ENCODE results near the gene SPATA24. TPM values are rescaled to one million over a fixed set of nuclear protein-coding genes. Genes with fewer than 3 reads are reported as not detected.
"Not testable (repeated sequence)": the region's sequence is repeated elsewhere in the genome, so short reads cannot be mapped to it uniquely, and the experiment has no call there.

Gene SPATA24
- polyA plus RNA-seq, 4 donors: 7.2 to 15.1 (median 10.7) TPM

GRCh38 chr5:139390639-139391569, 13.0 kb downstream of the SPATA24 start:
- H3K4me3 ChIP-seq (ENCODE audit: low read depth in 1 of 3, low read length in 3 of 3): no peak overlapping the region
- DNase-seq: no peak
- peaks cover 3 to 39% (median 3%) of the 10 kb centered on the region in 3 donors for H3K4me1 ChIP-seq (ENCODE audit: control insufficient read depth in 3 of 3, insufficient read depth in 2 of 3, low read depth in 1 of 3, low read length in 2 of 3)
- peaks cover 0 to 40% (median 0%) of the 10 kb centered on the region in 3 donors for H3K27me3 ChIP-seq (ENCODE audit: control insufficient read depth in 3 of 3, insufficient read depth in 3 of 3, low read length in 3 of 3)
- no peaks in the 10 kb centered on the region for H3K9me3 ChIP-seq (ENCODE audit: control insufficient read depth in 2 of 2, insufficient read depth in 1 of 2, low read depth in 1 of 2, low read length in 1 of 2)
- peaks cover 0 to 6% (median 0%) of the 10 kb centered on the region in 3 donors for H3K36me3 ChIP-seq (ENCODE audit: control insufficient read depth in 3 of 3, insufficient read depth in 2 of 3, low read depth in 1 of 3, low read length in 3 of 3)
- FAIRE-seq: no peak
- peak overlapping the region in 2 of 3 donors; percentile 76 to 85 for H3K27ac ChIP-seq (ENCODE audit: low read depth in 1 of 3, low read length in 2 of 3)
- 76 to 83% (median 80%) methylated on average over 10 of the region's 10 CpGs for WGBS, 3 donors

- no peaks in the 10 kb centered on the region for H3K9me3 ChIP-seq (ENCODE audit: control insufficient read depth in 2 of 2, insufficient read depth in 1 of 2, low read depth in 1 of 2, low read length in 1 of 2)
- FAIRE-seq: no peak
- 64 to 80% (median 70%) methylated on average over 11 of the region's 11 CpGs for WGBS, 3 donors
- H3K27me3 ChIP-seq (ENCODE audit: control insufficient read depth in 3 of 3, insufficient read depth in 3 of 3, low read length in 3 of 3): peaks cover 0 to 31% (median 0%) of the 10 kb centered on the region in 3 donors
- peaks cover 3 to 48% (median 5%) of the 10 kb centered on the region in 3 donors for H3K4me1 ChIP-seq (ENCODE audit: control insufficient read depth in 3 of 3, insufficient read depth in 2 of 3, low read depth in 1 of 3, low read length in 2 of 3)
- H3K36me3 ChIP-seq (ENCODE audit: control insufficient read depth in 3 of 3, insufficient read depth in 2 of 3, low read depth in 1 of 3, low read length in 3 of 3): no peaks in the 10 kb centered on the region
- peak within 1 kb of the TSS in 2 of 3 donors; percentile 76 to 85 for H3K27ac ChIP-seq (ENCODE audit: low read depth in 1 of 3, low read length in 2 of 3)
- DNase-seq: peak in 1 of 2 donors; percentile 54
- peak within 1 kb of the TSS in 1 of 3 donors; percentile 0 for H3K4me3 ChIP-seq (ENCODE audit: low read depth in 1 of 3, low read length in 3 of 3)
Measured at GRCh38 chr5:139389701-139390638, 13.9 kb downstream of the SPATA24 start, which contains the start of gene MZB1. Gene MZB1, minus strand, starts transcription at chr5:139389913. Its CDS starts 57 bp downstream, at chr5:139389856.

- no peaks in the 10 kb centered on the region for H3K9me3 ChIP-seq (ENCODE audit: control insufficient read depth in 2 of 2, insufficient read depth in 1 of 2, low read depth in 1 of 2, low read length in 1 of 2)
- 6 to 25% (median 23%) methylated on average over 8 of the region's 8 CpGs for WGBS, 3 donors
- peaks cover 8 to 52% (median 16%) of the 10 kb centered on the region in 3 donors for H3K4me1 ChIP-seq (ENCODE audit: control insufficient read depth in 3 of 3, insufficient read depth in 2 of 3, low read depth in 1 of 3, low read length in 2 of 3)
- peak overlapping the region in 1 of 3 donors; percentile 77 for H3K27ac ChIP-seq (ENCODE audit: low read depth in 1 of 3, low read length in 2 of 3)
- peaks cover 0 to 2% (median 0%) of the 10 kb centered on the region in 3 donors for H3K36me3 ChIP-seq (ENCODE audit: control insufficient read depth in 3 of 3, insufficient read depth in 2 of 3, low read depth in 1 of 3, low read length in 3 of 3)
- peaks cover 0 to 14% (median 0%) of the 10 kb centered on the region in 3 donors for H3K27me3 ChIP-seq (ENCODE audit: control insufficient read depth in 3 of 3, insufficient read depth in 3 of 3, low read length in 3 of 3)
- FAIRE-seq (no peak), DNase-seq (peak; percentile 78 to 91)
- peak overlapping the region; percentile 14 to 43 (median 18) for H3K4me3 ChIP-seq (ENCODE audit: low read depth in 1 of 3, low read length in 3 of 3)
Measured at GRCh38 chr5:139388198-139388821, 15.6 kb downstream of the SPATA24 start.

GRCh38 chr5:139387611-139388197, 16.2 kb downstream of the SPATA24 start:
- Histone ChIP-seq H3K4me1 (ENCODE audit: control insufficient read depth in 3 of 3, insufficient read depth in 2 of 3, low read depth in 1 of 3, low read length in 2 of 3) (peaks cover 10 to 49% (median 16%) of the 10 kb centered on the region in 3 donors), H3K27ac (ENCODE audit: low read depth in 1 of 3, low read length in 2 of 3) (peak overlapping the region in 2 of 3 donors; percentile 16 to 77), H3K36me3 (ENCODE audit: control insufficient read depth in 3 of 3, insufficient read depth in 2 of 3, low read depth in 1 of 3, low read length in 3 of 3) (peaks cover 0 to 2% (median 0%) of the 10 kb centered on the region in 3 donors), H3K4me3 (ENCODE audit: low read depth in 1 of 3, low read length in 3 of 3) (no peak overlapping the region), H3K27me3 (ENCODE audit: control insufficient read depth in 3 of 3, insufficient read depth in 3 of 3, low read length in 3 of 3) (peaks cover 0 to 8% (median 0%) of the 10 kb centered on the region in 3 donors), H3K9me3 (ENCODE audit: control insufficient read depth in 2 of 2, insufficient read depth in 1 of 2, low read depth in 1 of 2, low read length in 1 of 2) (no peaks in the 10 kb centered on the region)
- WGBS, 3 donors: 47 to 56% (median 51%) methylated on average over 10 of the region's 10 CpGs
- no peak for FAIRE-seq
- no peak for DNase-seq

- DNase-seq; H3K36me3 ChIP-seq (ENCODE audit: control insufficient read depth in 3 of 3, insufficient read depth in 2 of 3, low read depth in 1 of 3, low read length in 3 of 3); H3K9me3 ChIP-seq (ENCODE audit: control insufficient read depth in 2 of 2, insufficient read depth in 1 of 2, low read depth in 1 of 2, low read length in 1 of 2); H3K27me3 ChIP-seq (ENCODE audit: control insufficient read depth in 3 of 3, insufficient read depth in 3 of 3, low read length in 3 of 3); H3K4me3 ChIP-seq (ENCODE audit: low read depth in 1 of 3, low read length in 3 of 3); FAIRE-seq: not testable (repeated sequence)
- peak overlapping the region in 1 of 3 donors; percentile 7 for H3K27ac ChIP-seq (ENCODE audit: low read depth in 1 of 3, low read length in 2 of 3)
- H3K4me1 ChIP-seq (ENCODE audit: control insufficient read depth in 3 of 3, insufficient read depth in 2 of 3, low read depth in 1 of 3, low read length in 2 of 3): peaks cover 13 to 53% (median 18%) of the 10 kb centered on the region in 3 donors
- WGBS, 3 donors: 94 to 97% (median 95%) methylated on average over 9 to 10 of the region's 10 CpGs
Measured at GRCh38 chr5:139386956-139387355, 16.9 kb downstream of the SPATA24 start.

GRCh38 chr5:139386050-139386438, 17.8 kb downstream of the SPATA24 start:
- 67 to 76% (median 70%) methylated on average over 5 of the region's 5 CpGs for WGBS, 3 donors
- peak overlapping the region in 1 of 3 donors; percentile 22 for H3K27ac ChIP-seq (ENCODE audit: low read depth in 1 of 3, low read length in 2 of 3)
- no peaks in the 10 kb centered on the region for H3K9me3 ChIP-seq (ENCODE audit: control insufficient read depth in 2 of 2, insufficient read depth in 1 of 2, low read depth in 1 of 2, low read length in 1 of 2)
- H3K4me3 ChIP-seq (ENCODE audit: low read depth in 1 of 3, low read length in 3 of 3): no peak overlapping the region
- H3K36me3 ChIP-seq (ENCODE audit: control insufficient read depth in 3 of 3, insufficient read depth in 2 of 3, low read depth in 1 of 3, low read length in 3 of 3): peaks cover 0 to 5% (median 0%) of the 10 kb centered on the region in 3 donors
- no peaks in the 10 kb centered on the region for H3K27me3 ChIP-seq (ENCODE audit: control insufficient read depth in 3 of 3, insufficient read depth in 3 of 3, low read length in 3 of 3)
- FAIRE-seq (no peak), DNase-seq (no peak)
- peaks cover 13 to 58% (median 20%) of the 10 kb centered on the region in 3 donors for H3K4me1 ChIP-seq (ENCODE audit: control insufficient read depth in 3 of 3, insufficient read depth in 2 of 3, low read depth in 1 of 3, low read length in 2 of 3)

- peaks cover 0 to 8% (median 0%) of the 10 kb centered on the region in 3 donors for H3K36me3 ChIP-seq (ENCODE audit: control insufficient read depth in 3 of 3, insufficient read depth in 2 of 3, low read depth in 1 of 3, low read length in 3 of 3)
- FAIRE-seq (no peak), DNase-seq (peak; percentile 65 to 82)
- H3K4me1 ChIP-seq (ENCODE audit: control insufficient read depth in 3 of 3, insufficient read depth in 2 of 3, low read depth in 1 of 3, low read length in 2 of 3): peaks cover 13 to 61% (median 20%) of the 10 kb centered on the region in 3 donors
- peak overlapping the region in 2 of 3 donors; percentile 20 to 42 for H3K4me3 ChIP-seq (ENCODE audit: low read depth in 1 of 3, low read length in 3 of 3)
- H3K27me3 ChIP-seq (ENCODE audit: control insufficient read depth in 3 of 3, insufficient read depth in 3 of 3, low read length in 3 of 3): no peaks in the 10 kb centered on the region
- peak overlapping the region; percentile 46 to 87 (median 81) for H3K27ac ChIP-seq (ENCODE audit: low read depth in 1 of 3, low read length in 2 of 3)
- 6 to 25% (median 21%) methylated on average over 8 of the region's 8 CpGs for WGBS, 3 donors
- no peaks in the 10 kb centered on the region for H3K9me3 ChIP-seq (ENCODE audit: control insufficient read depth in 2 of 2, insufficient read depth in 1 of 2, low read depth in 1 of 2, low read length in 1 of 2)
Measured at GRCh38 chr5:139385061-139386049, 18.5 kb downstream of the SPATA24 start.

Data from small intestine (tissue), 7 donors.